Esophagus muscularis mucosa (tissue), 3 donors: ENCODE data around the gene DGKB.

Experiments used
- CTCF ChIP-seq, 3 experiments: fragments of 200-600 bp in 2 of 3; fragments of 450-650 bp in 1 of 3; sonication (generic) in 2 of 3; IDR thresholded peaks; one replicate each; pipeline ENCODE4 v1.5.1; 2017 to 2019; ENCODE audit warnings: antibody characterized with exemption in 3 of 3, mild to moderate bottlenecking in 2 of 3, moderate library complexity in 1 of 3
- POLR2A ChIP-seq: fragments of 450-650 bp; IDR thresholded peaks from one replicate; pipeline ENCODE4 v1.6.1; 2017; ENCODE audit warnings: antibody characterized with exemption, moderate library complexity, mild to moderate bottlenecking, low read depth
- POLR2AphosphoS5 ChIP-seq, 2 donors: sonication (generic); formaldehyde crosslinking; IDR thresholded peaks; one replicate each; pipeline ENCODE4 v1.6.1; 2017; ENCODE audit warnings: antibody characterized with exemption in 2 of 2

DNA sequence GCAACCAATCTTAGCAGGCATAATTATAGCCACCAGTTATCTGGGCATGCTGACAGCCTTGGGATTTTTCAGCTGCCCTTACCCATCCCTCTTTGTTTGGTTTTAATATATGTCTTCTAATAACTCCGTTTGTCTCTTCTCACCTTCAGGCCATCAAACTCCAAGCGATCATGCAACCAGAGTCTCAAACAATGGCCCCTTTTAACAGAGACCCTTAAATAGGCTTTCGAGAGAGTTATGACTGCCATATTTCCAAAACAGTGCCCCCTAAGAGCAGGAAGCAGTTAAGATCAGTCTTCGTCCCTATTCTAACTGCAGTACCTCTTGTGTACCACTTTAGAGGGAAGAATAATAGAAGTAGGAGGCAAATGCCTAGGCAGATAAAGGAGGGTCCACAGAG, 157.5 kb downstream of the DGKB start:
- no peak for TF ChIP-seq POLR2AphosphoS5 (IDR thresholded peaks at IDR 0.05)
- TF ChIP-seq CTCF (IDR thresholded peaks at IDR 0.05) = no peak
- no peak for TF ChIP-seq POLR2A
